ENCODE data around the gene FGD6. TPM values are rescaled to one million over a fixed set of nuclear protein-coding genes. Genes with fewer than 3 reads are reported as not detected.

The FGD6 gene
- total and polyA plus RNA-seq, 12 donors, result 1.2 to 33.4 (median 21.6) TPM

GRCh38 chr12:95118788-95119179, 98.5 kb downstream of the FGD6 start:
- Histone ChIP-seq H3K27ac (peak overlapping the region in 2 of 10 donors; percentile 26 to 59), H3K27me3 (no peaks in the 10 kb centered on the region), H3K4me1 (peaks cover 0 to 26% (median 19%) of the 10 kb centered on the region in 9 donors), H3K4me3 (no peak overlapping the region), H3K9me3 (no peaks in the 10 kb centered on the region), H3K36me3 (peaks cover 0 to under 1% (median 0%) of the 10 kb centered on the region in 9 donors)
- no peak for DNase-seq
- no peak for ATAC-seq
- WGBS, 2 donors, result 73 to 87% methylated on average over 3 of the region's 3 CpGs
- no peak for TF ChIP-seq CTCF (IDR thresholded peaks at IDR 0.05)
- intact Hi-C loops (cut with DNase I), result loop anchor here in 8 of 10 donors (1.0 to 10.0 kb wide), 6 partner anchors 96 to 414 kb away; partner anchors contain the start of genes FGD6 (in 6 of the 8) and VEZT (in 6 of the 8)

DNA sequence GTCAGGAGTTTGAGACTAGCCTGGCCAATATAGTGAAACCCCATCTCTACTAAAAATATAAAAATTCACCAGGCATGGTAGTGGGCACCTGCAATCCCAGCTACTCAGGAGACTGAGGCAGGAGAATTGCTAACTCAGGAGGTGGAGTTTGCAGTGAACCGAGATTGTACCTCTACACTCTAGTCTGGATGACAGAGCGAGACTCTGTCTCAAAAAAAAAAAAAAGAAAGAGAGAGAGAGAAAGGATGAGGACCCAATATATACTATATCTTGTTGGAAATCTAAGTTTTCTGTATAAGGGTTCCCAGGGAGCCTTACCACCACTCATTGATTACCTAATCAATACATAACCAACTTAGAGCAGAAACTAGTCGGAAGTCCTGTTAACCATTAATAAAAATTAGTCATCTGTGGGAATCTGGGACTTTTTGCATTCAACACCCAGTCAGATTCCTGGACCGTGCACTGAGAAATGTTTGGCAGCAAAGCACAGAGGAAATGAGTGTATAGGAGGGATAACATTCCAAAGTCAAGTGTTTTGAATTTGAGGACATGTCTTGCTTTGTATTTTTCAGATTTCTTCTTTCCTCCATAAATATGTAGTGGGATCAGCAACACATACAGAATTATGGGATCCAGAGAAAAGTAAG, 99.0 kb downstream of the FGD6 start:
- Histone ChIP-seq H3K4me3 (no peak overlapping the region), H3K27ac (peak overlapping the region in 2 of 10 donors; percentile 26 to 59), H3K36me3 (peaks cover 0 to 4% (median 0%) of the 10 kb centered on the region in 9 donors), H3K27me3 (no peaks in the 10 kb centered on the region), H3K9me3 (no peaks in the 10 kb centered on the region), H3K4me1 (peaks cover 0 to 26% (median 19%) of the 10 kb centered on the region in 9 donors)
- intact Hi-C loops (cut with DNase I), result loop anchor here in 8 of 10 donors (1.0 to 10.0 kb wide), 6 partner anchors 97 to 414 kb away; partner anchors contain the start of genes FGD6 (in 6 of the 8) and VEZT (in 6 of the 8)
- peak in 4 of 8 donors; percentile 21 to 54 (median 40) for ATAC-seq
- DNase-seq, result no peak
- TF ChIP-seq CTCF (IDR thresholded peaks at IDR 0.05), result no peak
- 32 to 41% methylated on average over 4 of the region's 4 CpGs for WGBS, 2 donors

- peak; percentile 80 to 94 (median 92) for ATAC-seq
- WGBS, 2 donors, result 37 to 38% methylated on average over 2 of the region's 2 CpGs
- peak overlapping the region in 2 of 10 donors; percentile 2 to 23 for H3K27ac ChIP-seq
- TF ChIP-seq CTCF (IDR thresholded peaks at IDR 0.05), result peak; percentile 52 to 84 (median 74)
- no peak overlapping the region for H3K4me3 ChIP-seq
- intact Hi-C loops (cut with DNase I), result loop anchor here (1.0 to 10.0 kb wide), 10 partner anchors 98 to 417 kb away; partner anchors contain the start of genes FGD6 (in 8 of the 10) and VEZT (in 8 of the 10)
- H3K27me3 ChIP-seq, result no peaks in the 10 kb centered on the region
- DNase-seq, result peak in 1 of 2 donors; percentile 81
- H3K36me3 ChIP-seq, result peaks cover 0 to 15% (median 0%) of the 10 kb centered on the region in 9 donors
- H3K9me3 ChIP-seq, result no peaks in the 10 kb centered on the region
- H3K4me1 ChIP-seq, result peaks cover 0 to 26% (median 19%) of the 10 kb centered on the region in 9 donors
These were observed 100.1 kb downstream of the FGD6 start for GRCh38 chr12:95117178-95117599.

GRCh38 chr12:95116773-95117172, 100.5 kb downstream of the FGD6 start:
- TF ChIP-seq CTCF (IDR thresholded peaks at IDR 0.05), result no peak
- WGBS, 2 donors, result 62 to 72% methylated on average over 3 of the region's 3 CpGs
- Histone ChIP-seq H3K4me1 (peaks cover 0 to 26% (median 19%) of the 10 kb centered on the region in 9 donors), H3K9me3 (no peaks in the 10 kb centered on the region), H3K27ac (peak overlapping the region in 1 of 10 donors; percentile 2), H3K27me3 (no peaks in the 10 kb centered on the region), H3K36me3 (peaks cover 0 to 19% (median 0%) of the 10 kb centered on the region in 9 donors), H3K4me3 (no peak overlapping the region)
- ATAC-seq (peak in 6 of 8 donors; percentile 8 to 36 (median 22)), DNase-seq (no peak)
- intact Hi-C loops (cut with DNase I), result loop anchor here (1.0 to 10.0 kb wide), 10 partner anchors 98 to 418 kb away; partner anchors contain the start of genes FGD6 (in 8 of the 10) and VEZT (in 8 of the 10)
